Left cardiac atrium (tissue), 4 donors: ENCODE results near the gene TFCP2L1. TPM values are rescaled to one million over a fixed set of nuclear protein-coding genes. Genes with fewer than 3 reads are reported as not detected.
"Not testable (repeated sequence)": the region's sequence is repeated elsewhere in the genome, so short reads cannot be mapped to it uniquely, and the experiment has no call there.

Experiments used
- ATAC-seq, 2 donors: fragments of 200-7000 bp; cut with Tn5 transposase; one replicate each; pipeline ENCODE4 v1.9.1; 2020; ENCODE audit warnings: mild to moderate bottlenecking in 2 of 2, moderate library complexity in 2 of 2
- DNase-seq: peaks from one replicate; pipeline ENCODE4 v3.0.0-alpha.2; 2020
- intact Hi-C, 2 donors: fragments of 100-400 bp; cut with DNase I; formaldehyde crosslinking; loops; one replicate each; pipeline versions ENCODE4 v1.14.1 to v1.15.1; 2022 to 2023
- total RNA-seq, 2 donors: library from RNA; stranded (reverse); fragmentation: NEBNext Ultra II Directional; extraction: Animal tissue kit (Norgen Biotek cat#: 25700); gene quantifications; one replicate each; pipeline ENCODE4 v1.2.1, GENCODE V29; 2021
- donor health status: DM: no; HTN: yes; CAD: no.
- donor health status: DM: no; HTN: yes; CAD: no; lungs with severe emphysema.
- donor health status: DM: yes; HTN: yes; CAD: no.
- donor health status: Dilated cardiomyopathy.

TFCP2L1 gene
- total RNA-seq, 2 donors from 2014 or later, result 0.60 to 0.82 TPM

- DNase-seq, result no peak
- intact Hi-C loops, result no loop called here
- ATAC-seq, result no peak
These were observed 50.9 kb downstream of the TFCP2L1 start for GRCh38 chr2:121234144-121234543.

DNA sequence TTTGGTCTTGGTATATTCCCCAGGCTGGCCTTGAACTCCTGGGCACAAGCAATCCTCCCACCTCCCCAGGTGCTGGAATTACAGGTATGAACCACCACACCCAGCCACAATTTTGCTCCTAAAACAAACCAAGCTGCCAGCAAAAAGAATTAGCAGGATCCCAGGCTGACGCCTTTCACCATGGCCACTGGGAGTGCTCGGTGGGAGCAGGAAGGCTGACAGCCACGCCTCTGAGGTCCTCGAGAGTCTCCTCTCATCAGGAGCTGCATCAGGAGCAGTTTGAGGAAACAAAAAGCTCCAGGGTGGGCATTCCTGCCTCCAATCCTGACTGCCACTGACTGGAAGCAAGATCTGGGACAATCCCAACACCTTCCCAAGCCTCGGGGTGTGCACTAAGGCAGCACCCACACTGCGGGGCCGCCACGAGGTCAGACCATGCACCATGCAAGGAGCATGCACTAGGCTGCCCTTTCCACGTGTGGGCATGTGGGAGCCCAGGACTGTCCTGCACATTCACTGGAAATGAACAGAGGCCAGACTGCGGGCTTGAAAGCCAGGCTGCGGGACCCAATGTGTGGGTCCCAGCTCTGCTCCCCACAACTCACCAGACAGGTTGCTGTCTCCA lies 51.4 kb downstream of the TFCP2L1 start:
- ATAC-seq (no peak), DNase-seq (no peak)
- intact Hi-C loops, result no loop called here

- intact Hi-C loops, result no loop called here
- ATAC-seq (no peak), DNase-seq (no peak)
These were observed 52.3 kb downstream of the TFCP2L1 start for GRCh38 chr2:121232626-121233265.

- DNase-seq, result no peak
- no peak for ATAC-seq
- intact Hi-C loops, result no loop called here
These were observed 53.5 kb downstream of the TFCP2L1 start for GRCh38 chr2:121231385-121232000.

- DNase-seq, result no peak
- intact Hi-C loops, result no loop called here
- no peak for ATAC-seq
These were observed 56.5 kb downstream of the TFCP2L1 start for GRCh38 chr2:121228521-121228920.

DNA sequence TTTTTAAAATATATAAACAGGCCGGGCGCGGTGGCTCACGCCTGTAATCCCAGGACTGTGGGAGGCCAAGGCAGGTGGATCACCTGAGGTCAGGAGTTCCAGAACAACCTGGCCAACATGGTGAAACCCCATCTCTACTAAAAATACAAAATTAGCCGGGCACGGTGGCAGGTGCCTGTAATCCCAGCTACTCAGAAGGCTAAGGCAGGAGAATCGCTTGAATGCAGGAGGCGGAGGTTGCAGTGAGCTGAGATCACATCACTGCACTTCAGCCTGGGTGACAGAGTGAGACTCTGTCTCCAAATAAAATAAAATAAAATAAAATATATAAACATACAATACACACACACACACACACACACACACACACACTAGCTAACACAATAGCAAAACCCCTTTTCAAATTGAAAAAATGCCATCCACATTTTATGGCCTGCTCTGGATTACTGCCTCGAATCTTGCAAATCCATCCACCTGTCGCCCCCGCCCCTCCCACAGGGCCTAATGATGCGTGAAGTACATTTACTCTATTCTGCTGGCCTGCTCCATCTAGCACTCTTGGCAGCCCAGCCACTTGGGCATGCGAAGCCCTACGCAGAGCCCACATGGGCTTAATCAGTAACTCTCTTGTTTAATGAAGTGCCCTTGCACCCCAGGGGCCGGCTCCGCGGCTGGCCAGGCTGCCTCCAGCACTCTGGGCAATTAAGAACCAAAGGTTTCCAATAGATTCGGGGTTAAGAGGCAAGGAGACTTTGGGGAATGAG lies 57.4 kb downstream of the TFCP2L1 start:
- ATAC-seq, intact Hi-C loops, DNase-seq: not testable (repeated sequence)

DNA sequence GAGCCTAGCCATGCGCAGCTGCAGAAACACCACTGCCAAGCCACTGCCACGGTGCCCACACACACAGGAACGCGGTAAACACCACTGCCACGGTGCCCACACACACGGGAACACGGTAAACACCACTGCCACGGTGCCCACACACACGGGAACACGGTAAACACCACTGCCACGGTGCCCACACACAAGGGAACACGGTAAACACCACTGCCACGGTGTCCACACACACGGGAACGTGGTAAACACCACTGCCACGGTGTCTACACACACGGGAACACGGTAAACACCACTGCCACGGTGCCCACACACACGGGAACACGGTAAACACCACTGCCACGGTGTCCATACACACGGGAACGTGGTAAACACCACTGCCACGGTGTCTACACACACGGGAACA lies 59.3 kb downstream of the TFCP2L1 start:
- ATAC-seq, DNase-seq, intact Hi-C loops: not testable (repeated sequence)

GRCh38 chr2:121220995-121221394 lies 64.0 kb downstream of the TFCP2L1 start:
- intact Hi-C loops, result no loop called here
- DNase-seq (no peak), ATAC-seq (no peak)

DNA sequence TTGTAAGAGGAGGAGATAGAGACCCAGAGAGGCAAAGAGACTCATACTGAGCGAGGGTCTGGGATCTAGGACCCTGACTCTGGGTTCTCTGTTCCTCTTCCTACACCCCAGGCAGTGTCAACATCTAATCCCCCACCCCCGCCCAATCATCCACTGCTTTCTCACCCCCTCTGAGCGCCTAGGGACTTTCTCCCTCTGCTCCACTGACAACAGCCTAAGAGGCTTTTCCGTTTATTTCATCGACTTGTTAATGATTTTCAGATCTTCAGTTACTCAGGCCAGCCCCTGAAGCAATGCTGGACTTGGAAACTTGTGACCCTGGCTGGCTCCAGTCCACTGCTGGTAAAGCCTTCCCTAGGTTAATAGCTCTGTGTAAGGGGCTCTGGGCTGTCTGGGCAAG lies 65.1 kb downstream of the TFCP2L1 start:
- intact Hi-C loops, result no loop called here
- ATAC-seq (no peak), DNase-seq (no peak)

DNA sequence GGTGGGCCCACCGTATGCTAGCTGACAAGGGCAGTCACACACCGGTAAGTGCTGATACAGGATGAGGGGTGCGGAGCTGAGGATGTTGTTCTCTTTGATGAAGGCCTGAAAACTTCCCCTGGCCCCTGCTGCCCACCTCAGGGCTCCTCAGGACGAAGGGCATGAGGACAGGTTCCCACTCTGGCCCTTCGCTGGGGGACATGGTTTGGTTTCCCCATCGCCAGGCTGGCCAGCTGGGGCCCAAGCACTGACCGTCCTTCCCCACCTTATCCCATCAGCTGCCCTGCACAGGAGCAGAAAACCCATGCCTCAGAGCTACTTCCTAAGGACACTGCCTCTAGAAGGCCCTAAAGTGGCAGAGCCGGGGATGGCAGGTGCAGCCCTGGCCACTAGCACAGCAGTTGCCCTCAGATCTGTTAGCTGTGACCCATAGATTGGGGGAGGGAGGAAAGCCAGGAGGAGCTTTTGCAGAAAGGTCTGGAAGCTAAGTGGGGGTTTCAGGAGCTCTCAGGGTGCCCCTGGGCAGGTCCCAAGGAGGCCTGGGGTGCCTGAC lies 66.5 kb downstream of the TFCP2L1 start:
- intact Hi-C loops, result no loop called here
- ATAC-seq, result no peak
- no peak for DNase-seq

- ATAC-seq (no peak), DNase-seq (no peak)
- intact Hi-C loops, result no loop called here
These were observed 67.4 kb downstream of the TFCP2L1 start for GRCh38 chr2:121217627-121218026.

DNA sequence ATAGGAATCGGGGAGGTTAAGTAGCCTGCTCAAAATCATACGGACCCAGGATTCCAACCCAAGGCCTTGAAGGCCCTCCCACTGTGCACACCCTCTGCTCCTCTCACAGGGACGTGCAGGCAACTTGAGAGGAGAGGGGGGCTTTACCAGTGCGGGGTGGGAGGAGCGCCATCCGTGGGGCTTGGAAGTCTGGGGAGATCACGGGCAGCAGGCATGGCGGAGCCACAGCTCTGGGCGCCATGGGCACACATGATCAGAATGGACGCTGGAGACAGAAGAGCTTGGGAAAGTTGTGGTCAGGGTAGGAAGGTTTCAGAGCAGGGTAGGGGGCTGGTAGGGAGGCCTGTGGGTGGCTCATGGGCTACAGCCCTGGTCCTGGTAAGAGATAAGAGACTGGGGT lies 70.7 kb downstream of the TFCP2L1 start:
- intact Hi-C loops, result no loop called here

GRCh38 chr2:121213386-121213785 lies 71.6 kb downstream of the TFCP2L1 start:
- intact Hi-C loops, result no loop called here
- DNase-seq, result no peak
- ATAC-seq, result no peak

More for the DNA sequence above, 70.7 kb downstream of the TFCP2L1 start:
- ATAC-seq (no peak), DNase-seq (no peak)

DNA sequence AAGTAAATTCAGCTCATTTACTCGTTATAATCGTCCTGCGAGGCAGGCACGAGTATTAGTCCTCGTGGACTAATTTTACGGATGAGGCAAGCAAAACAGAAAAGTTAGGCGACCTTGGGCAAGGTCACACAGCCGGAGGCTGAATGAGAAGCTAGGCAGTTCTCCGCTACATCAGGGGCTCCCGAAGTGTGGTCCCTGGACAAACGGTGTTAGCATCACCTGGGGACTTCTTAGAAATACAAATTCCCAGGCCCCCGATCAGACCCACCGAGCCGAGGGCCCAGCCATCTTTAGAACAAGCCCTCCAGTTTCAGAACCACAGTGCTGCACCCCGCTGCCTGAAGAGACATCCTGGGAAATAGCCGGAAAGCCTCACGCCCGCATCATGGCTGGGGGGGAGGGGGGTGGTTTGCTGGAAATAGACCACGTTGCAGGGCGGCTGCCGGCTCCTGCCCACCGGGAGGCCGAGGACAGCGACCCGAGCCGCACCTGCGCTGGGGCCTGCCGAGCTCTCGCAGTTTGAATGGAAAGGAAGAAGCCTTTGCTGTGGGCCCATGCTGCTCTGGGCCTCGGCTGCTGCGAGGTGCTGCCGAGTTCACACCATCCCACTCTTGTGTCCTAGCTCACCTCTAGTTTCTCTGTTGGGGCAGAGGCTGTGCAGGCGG lies 72.2 kb downstream of the TFCP2L1 start:
- intact Hi-C loops, result no loop called here
- DNase-seq, result no peak

DNA sequence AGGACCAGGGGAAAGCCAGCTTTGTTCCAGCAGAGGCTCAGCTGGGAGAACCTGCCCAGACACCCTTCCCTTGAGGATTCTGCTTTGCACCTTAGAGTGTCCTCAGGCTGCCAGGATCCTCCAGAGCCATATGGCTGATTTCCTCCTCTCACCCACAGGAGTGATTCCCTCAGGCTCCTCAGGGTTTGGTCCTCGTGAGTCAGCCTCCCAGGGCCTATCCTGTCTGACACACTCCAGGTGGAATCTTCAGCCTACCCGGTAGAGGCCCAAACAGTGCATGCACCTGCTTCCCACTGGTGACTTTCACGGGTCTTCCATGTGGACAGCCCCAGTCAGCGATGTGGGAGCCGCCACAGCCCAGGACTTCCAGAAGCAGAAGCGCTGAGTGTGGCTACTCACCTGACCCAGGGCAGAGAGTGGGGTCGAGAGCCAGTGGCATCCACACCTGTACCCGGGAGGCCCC lies 73.3 kb downstream of the TFCP2L1 start:
- ATAC-seq, result no peak
- no peak for DNase-seq
- intact Hi-C loops, result no loop called here

More for the DNA sequence above, 72.2 kb downstream of the TFCP2L1 start:
- ATAC-seq, result no peak

GRCh38 chr2:121211251-121211650 lies 73.8 kb downstream of the TFCP2L1 start:
- ATAC-seq (no peak), DNase-seq (no peak)
- intact Hi-C loops, result no loop called here

DNA sequence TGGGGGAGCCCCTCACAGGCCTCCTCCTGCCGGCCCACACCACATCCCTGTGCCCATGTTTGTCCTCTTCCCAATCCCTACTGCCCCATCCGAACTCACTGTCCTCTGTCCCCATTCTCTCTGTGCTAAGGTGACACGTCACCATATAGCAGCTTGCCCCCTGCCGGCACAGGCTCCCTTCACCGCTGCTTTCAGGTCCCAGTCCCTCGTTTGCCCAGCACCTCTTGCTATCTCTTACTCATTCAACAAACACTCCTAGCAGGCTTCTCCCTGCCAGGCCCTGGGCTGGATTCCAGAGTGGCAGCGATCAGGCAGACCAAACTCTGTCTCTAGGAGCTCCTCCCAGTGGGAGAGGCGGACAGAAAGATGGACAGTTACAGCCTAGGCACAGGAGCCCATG lies 74.3 kb downstream of the TFCP2L1 start:
- intact Hi-C loops, result no loop called here
- DNase-seq, result no peak

GRCh38 chr2:121209014-121209610 lies 75.9 kb downstream of the TFCP2L1 start:
- no peak for ATAC-seq
- intact Hi-C loops, result no loop called here
- no peak for DNase-seq

More for the DNA sequence above, 74.3 kb downstream of the TFCP2L1 start:
- ATAC-seq, result peak; percentile 19 to 71

DNA sequence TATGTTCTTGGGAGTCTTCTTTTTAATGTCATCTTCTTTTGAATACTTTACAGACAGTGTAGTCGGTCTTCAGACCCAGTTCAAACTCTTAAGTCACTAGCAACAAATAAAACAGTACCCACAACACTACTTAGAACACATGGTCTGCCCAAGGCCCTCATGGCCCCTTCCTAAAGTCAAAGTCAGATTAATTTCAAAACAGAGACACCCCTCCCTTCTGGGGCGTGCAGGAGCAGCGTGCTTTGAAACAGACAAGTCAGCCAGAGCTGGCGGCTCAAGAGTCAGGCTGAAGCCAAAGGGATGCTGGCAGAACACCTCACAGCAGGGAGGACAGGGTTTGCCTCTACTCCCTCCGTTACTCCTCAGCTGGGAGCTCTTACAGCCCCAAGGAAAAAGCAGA lies 77.5 kb downstream of the TFCP2L1 start:
- DNase-seq, result no peak
- no peak for ATAC-seq
- intact Hi-C loops, result no loop called here
